Endothelial cell of umbilical vein (primary cell): Measurements from ENCODE around the gene GCSH. TPM values are rescaled to one million over a fixed set of nuclear protein-coding genes. Genes with fewer than 3 reads are reported as not detected.

Source experiments
- BruUV-seq: library from RNA; stranded (reverse); fragments of 400-500 nt; replicated peaks from 2 replicates; lab custom pipeline; 2021; lab: Mats Ljungman, UMichigan
- CTCF ChIA-PET: fragments of 300-600, 350-600 bp; sonication (Branson Sonifier 250); formaldehyde crosslinking; loops from one replicate; lab custom pipeline; 2021; ENCODE audit warnings: antibody characterized with exemption, inconsistent platforms; lab: Charles Lee
- POLR2A ChIA-PET: fragments of 300-600, 350-600 bp; sonication (Branson Sonifier 250); formaldehyde crosslinking; loops from one replicate; lab custom pipeline; 2021; ENCODE audit warnings: antibody characterized with exemption, inconsistent platforms; lab: Charles Lee
- DNase-seq: peaks from one replicate; pipeline ENCODE4 v3.0.0-alpha.2; 2011; ENCODE audit warnings: low read depth, low spot score
- FAIRE-seq: peaks from 2 replicates; lab custom pipeline; 2011; peaks lifted over from hg19 to GRCh38; lab: Jason Lieb, UNC
- H2AFZ ChIP-seq: 2 replicates; pipeline ENCODE4 v1.6.0; 2012; ENCODE audit warnings: low read depth, low read length, control low read depth, inconsistent platforms
- H3K27ac ChIP-seq: 2 replicates; pipeline ENCODE4 v1.5.1; 2011; ENCODE audit warnings: low read depth, mild to moderate bottlenecking, control low read depth, low read length, moderate library complexity; ENCODE audit not compliant: insufficient read depth
- H3K27me3 ChIP-seq, 2 experiments: 2 replicates each; pipeline versions ENCODE4 v1.6.0 to v1.6.1; 2011; ENCODE audit warnings: low read length in 2 of 2, mixed read lengths in 1 of 2; ENCODE audit not compliant: control insufficient read depth in 2 of 2, insufficient read depth in 2 of 2
- H3K36me3 ChIP-seq, 2 experiments: 2 replicates in 1 of 2; 3 replicates in 1 of 2; pipeline ENCODE4 v1.5.1; 2011; ENCODE audit warnings: low read length in 2 of 2, mild to moderate bottlenecking in 1 of 2, moderate library complexity in 1 of 2; ENCODE audit not compliant: control insufficient read depth in 2 of 2, insufficient read depth in 2 of 2; ENCODE audit errors: extremely low read depth in 1 of 2
- H3K4me1 ChIP-seq: 3 replicates; pipeline ENCODE4 v1.5.1; 2011; ENCODE audit warnings: mild to moderate bottlenecking, low read length; ENCODE audit not compliant: control insufficient read depth, insufficient read depth; ENCODE audit errors: extremely low read depth
- H3K4me2 ChIP-seq: 2 replicates; pipeline ENCODE4 v1.6.1; 2011; ENCODE audit warnings: low read length, control low read depth, mixed read lengths; ENCODE audit not compliant: insufficient read depth
- H3K4me3 ChIP-seq, 3 experiments: fragments of 200-600 bp in 1 of 3; sonication (generic), shearing (Covaris generic) in 1 of 3; replicated peaks in 1 of 3; 2 replicates each; pipeline ENCODE4 v1.5.1; 2011 to 2016; ENCODE audit warnings: control low read depth in 3 of 3, low read length in 3 of 3, mild to moderate bottlenecking in 2 of 3, inconsistent platforms in 1 of 3, low read depth in 1 of 3, moderate library complexity in 1 of 3; ENCODE audit not compliant: insufficient read depth in 1 of 3
- H3K79me2 ChIP-seq: 2 replicates; pipeline ENCODE4 v1.6.0; 2012; ENCODE audit warnings: low read length, inconsistent platforms; ENCODE audit not compliant: control insufficient read depth, insufficient read depth
- H3K9ac ChIP-seq: replicated peaks from 2 replicates; pipeline ENCODE3; 2011; ENCODE audit warnings: low read length, control low read depth; ENCODE audit not compliant: insufficient read depth; ENCODE audit errors: extremely low read depth
- H3K9me1 ChIP-seq: replicated peaks from 3 replicates; pipeline ENCODE4 v1.6.0; 2011; ENCODE audit warnings: mild to moderate bottlenecking, low read length; ENCODE audit not compliant: control insufficient read depth, insufficient read depth; ENCODE audit errors: extremely low read depth
- H3K9me3 ChIP-seq: replicated peaks from 2 replicates; pipeline ENCODE4 v1.5.1; 2012; ENCODE audit warnings: low read length, inconsistent platforms; ENCODE audit not compliant: control insufficient read depth, insufficient read depth
- H4K20me1 ChIP-seq: replicated peaks from 2 replicates; pipeline ENCODE3; 2011; ENCODE audit warnings: mild to moderate bottlenecking, low read length; ENCODE audit not compliant: control insufficient read depth, insufficient read depth; ENCODE audit errors: extremely low read depth
- EZH2 ChIP-seq: IDR thresholded peaks from 2 replicates; pipeline ENCODE4 v1.6.1; 2012; ENCODE audit warnings: borderline replicate concordance, low read depth, mild to moderate bottlenecking, moderate library complexity, low read length, inconsistent platforms; ENCODE audit not compliant: severe bottlenecking
- FOS ChIP-seq: IDR thresholded peaks from 2 replicates; pipeline ENCODE4 v1.6.1; 2011; ENCODE audit warnings: mild to moderate bottlenecking, low read length, moderate library complexity, borderline replicate concordance; ENCODE audit not compliant: insufficient read depth
- GATA2 ChIP-seq: IDR thresholded peaks from 2 replicates; pipeline ENCODE4 v1.7.0; 2011; ENCODE audit warnings: low read depth, mild to moderate bottlenecking, moderate library complexity, mixed read lengths, low read length; ENCODE audit not compliant: insufficient read length, insufficient read depth
- JUN ChIP-seq: IDR thresholded peaks from 2 replicates; pipeline ENCODE4 v1.6.1; 2011; ENCODE audit warnings: borderline replicate concordance, low read depth; ENCODE audit not compliant: insufficient read length, insufficient read depth
- MYC ChIP-seq: IDR thresholded peaks from one replicate; pipeline ENCODE4 v1.6.1; 2011; ENCODE audit warnings: mild to moderate bottlenecking, low read depth, low read length
- POLR2A ChIP-seq: IDR thresholded peaks from 2 replicates; pipeline ENCODE4 v1.6.1; 2012; ENCODE audit warnings: low read depth, mild to moderate bottlenecking, control low read depth, low read length
- POLR2AphosphoS5 ChIP-seq: IDR thresholded peaks from 2 replicates; pipeline ENCODE4 v1.6.1; 2012; ENCODE audit warnings: low read depth, mild to moderate bottlenecking, control low read depth, low read length, moderate library complexity; ENCODE audit not compliant: insufficient read depth
- dilution Hi-C: fragments of 300-500 bp; cut with MboI; formaldehyde crosslinking; loops from one replicate; pipeline ENCODE4 v1.15.0; 2019; ENCODE audit warnings: low sequenced_read_pairs; ENCODE audit not compliant: extremely low pct_ligation_motif_present
- intact Hi-C: fragments of 100-400 bp; cut with micrococcal nuclease; formaldehyde crosslinking; loops from one replicate; pipeline ENCODE4 v1.10.0; 2022
- polyA plus RNA-seq, 4 experiments: library from polyadenylated mRNA; depleted of rRNA in 3 of 4; stranded (reverse) in 3 of 4; unstranded in 1 of 4; fragments of >200 nt; gene quantifications; 2 replicates each; pipeline versions ENCODE4 v1.2.1 to v1.2.3, GENCODE V29; 2011 to 2012; ENCODE audit warnings: missing spikeins in 1 of 4
- total RNA-seq: library from RNA; stranded (reverse); gene quantifications from 2 replicates; pipeline ENCODE4 v1.2.3, GENCODE V29; 2021
- TF ChIP-seq, protein P1 (sequence below): IDR thresholded peaks from 2 replicates; pipeline ENCODE4 v1.6.1; 2011; ENCODE audit not compliant: insufficient read depth, insufficient read length
- TF ChIP-seq, protein P2 (sequence below), 2 donors: IDR thresholded peaks; 1 replicate in 1 of 2; 2 replicates in 1 of 2; pipeline ENCODE4 v1.5.1; 2011; ENCODE audit warnings: low read length in 2 of 2, mild to moderate bottlenecking in 2 of 2, moderate library complexity in 2 of 2, control low read depth in 1 of 2, inconsistent platforms in 1 of 2, low read depth in 1 of 2; ENCODE audit not compliant: insufficient read depth in 1 of 2; ENCODE audit errors: extremely low read depth in 1 of 2

The GCSH gene
- total and polyA plus RNA-seq, 2 donors (not counting 3 experiments of a cell fraction or from before 2014, with no cell fraction given), result 6.9 to 31.1 TPM

DNA sequence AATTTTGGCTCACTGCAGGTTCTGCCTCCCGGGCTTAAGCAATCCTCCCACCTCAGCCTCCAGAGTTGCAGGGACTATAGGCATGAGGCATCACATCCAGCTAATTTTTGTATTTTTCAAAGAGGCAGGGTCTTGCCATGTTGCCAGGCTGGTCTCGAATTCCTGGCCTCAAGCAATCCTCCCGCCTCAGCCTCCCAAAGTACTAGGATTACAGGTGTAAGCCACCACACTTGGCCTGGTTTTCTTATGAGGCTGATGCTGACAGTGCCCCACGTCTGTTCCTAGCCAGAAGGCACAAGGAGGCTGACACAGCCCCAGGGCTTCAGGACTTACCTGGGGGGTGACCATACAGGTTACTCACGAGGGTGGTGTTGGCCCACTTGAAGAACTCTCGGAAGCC is 33.9 kb upstream of the GCSH start:
- Histone ChIP-seq H3K4me2 (no peak overlapping the region), H3K36me3 (no peaks in the 10 kb centered on the region), H3K4me3 (no peak overlapping the region), H3K9me1 (no peaks in the 10 kb centered on the region), H3K4me1 (no peaks in the 10 kb centered on the region), H2AFZ (no peak overlapping the region), H4K20me1 (no peaks in the 10 kb centered on the region), H3K27ac (no peak overlapping the region), H3K79me2 (no peaks in the 10 kb centered on the region), H3K27me3 (no peaks in the 10 kb centered on the region), H3K9ac (no peak overlapping the region), H3K9me3 (no peaks in the 10 kb centered on the region)
- dilution Hi-C loops, result no loop called here
- ChIA-PET CTCF (no interaction called here), POLR2A (no interaction called here)
- no peak for DNase-seq
- BruUV-seq, result no TSS peak
- TF ChIP-seq POLR2A (no peak), JUN (no peak), GATA2 (no peak), EZH2 (no peak), MYC (no peak), FOS (no peak), POLR2AphosphoS5 (no peak)
- TF ChIP-seq, protein P1, sequence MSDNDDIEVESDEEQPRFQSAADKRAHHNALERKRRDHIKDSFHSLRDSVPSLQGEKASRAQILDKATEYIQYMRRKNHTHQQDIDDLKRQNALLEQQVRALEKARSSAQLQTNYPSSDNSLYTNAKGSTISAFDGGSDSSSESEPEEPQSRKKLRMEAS, result no peak
- TF ChIP-seq, protein P2, sequence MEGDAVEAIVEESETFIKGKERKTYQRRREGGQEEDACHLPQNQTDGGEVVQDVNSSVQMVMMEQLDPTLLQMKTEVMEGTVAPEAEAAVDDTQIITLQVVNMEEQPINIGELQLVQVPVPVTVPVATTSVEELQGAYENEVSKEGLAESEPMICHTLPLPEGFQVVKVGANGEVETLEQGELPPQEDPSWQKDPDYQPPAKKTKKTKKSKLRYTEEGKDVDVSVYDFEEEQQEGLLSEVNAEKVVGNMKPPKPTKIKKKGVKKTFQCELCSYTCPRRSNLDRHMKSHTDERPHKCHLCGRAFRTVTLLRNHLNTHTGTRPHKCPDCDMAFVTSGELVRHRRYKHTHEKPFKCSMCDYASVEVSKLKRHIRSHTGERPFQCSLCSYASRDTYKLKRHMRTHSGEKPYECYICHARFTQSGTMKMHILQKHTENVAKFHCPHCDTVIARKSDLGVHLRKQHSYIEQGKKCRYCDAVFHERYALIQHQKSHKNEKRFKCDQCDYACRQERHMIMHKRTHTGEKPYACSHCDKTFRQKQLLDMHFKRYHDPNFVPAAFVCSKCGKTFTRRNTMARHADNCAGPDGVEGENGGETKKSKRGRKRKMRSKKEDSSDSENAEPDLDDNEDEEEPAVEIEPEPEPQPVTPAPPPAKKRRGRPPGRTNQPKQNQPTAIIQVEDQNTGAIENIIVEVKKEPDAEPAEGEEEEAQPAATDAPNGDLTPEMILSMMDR (IDR thresholded peaks at IDR 0.05; ENCODE audit: extremely low read depth in 1 of 2, insufficient read depth in 1 of 2, low read depth in 1 of 2, low read length in 2 of 2), result no peak
- FAIRE-seq, result no peak
- intact Hi-C loops, result no loop called here
